DOHH2 (cell line): Measurements from ENCODE around the gene CDH4.

Source experiments
- EZH2phosphoT487 ChIP-seq: fragments of 200-600 bp; sonication (generic); IDR thresholded peaks from 2 replicates; pipeline ENCODE4 v1.6.1; 2017; ENCODE audit warnings: borderline replicate concordance, mild to moderate bottlenecking, antibody characterized with exemption, low read length, moderate library complexity, mixed read lengths
- TF ChIP-seq, protein P1 (sequence below): fragments of 200-600 bp; sonication (generic); IDR thresholded peaks from one replicate; pipeline ENCODE4 v1.5.1; 2014; ENCODE audit warnings: antibody characterized with exemption, mild to moderate bottlenecking, low read depth, low read length; ENCODE audit not compliant: poor library complexity, severe bottlenecking

DNA sequence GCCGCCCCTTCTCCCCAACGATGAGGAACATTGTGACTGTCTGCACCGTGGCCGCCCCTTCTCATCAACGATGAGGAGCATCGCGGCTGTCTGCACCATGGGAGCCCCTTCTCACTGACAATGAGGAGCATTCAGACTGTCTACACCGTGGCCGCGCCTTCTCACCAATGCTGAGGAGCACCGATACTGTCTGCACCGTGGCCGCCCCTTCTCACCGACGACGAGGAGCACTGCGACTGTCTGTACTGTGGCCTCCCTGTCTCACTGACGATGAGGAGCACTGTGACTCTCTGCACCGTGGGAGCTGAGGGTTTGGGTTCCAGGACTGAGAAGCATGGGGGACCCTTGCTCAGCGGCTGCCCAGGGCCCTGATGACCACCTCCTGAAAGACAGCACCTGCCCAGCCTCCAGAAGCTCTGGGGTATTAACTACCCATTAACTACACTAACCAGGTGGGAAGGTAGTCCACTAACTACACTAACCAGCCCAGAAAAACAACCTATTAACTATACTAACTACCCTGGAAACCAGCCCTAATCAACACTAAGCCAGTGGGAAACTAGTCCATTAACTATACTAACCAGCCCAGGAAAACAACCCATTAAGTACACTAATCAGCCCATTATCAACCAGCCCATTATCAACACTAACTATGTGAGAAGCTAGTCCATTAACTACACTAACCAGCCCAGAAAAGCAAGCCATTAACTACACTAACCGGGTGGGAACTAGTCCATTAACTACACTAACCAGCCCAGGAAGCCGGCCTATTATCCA, 696.7 kb downstream of the CDH4 start:
- TF ChIP-seq, protein P1, sequence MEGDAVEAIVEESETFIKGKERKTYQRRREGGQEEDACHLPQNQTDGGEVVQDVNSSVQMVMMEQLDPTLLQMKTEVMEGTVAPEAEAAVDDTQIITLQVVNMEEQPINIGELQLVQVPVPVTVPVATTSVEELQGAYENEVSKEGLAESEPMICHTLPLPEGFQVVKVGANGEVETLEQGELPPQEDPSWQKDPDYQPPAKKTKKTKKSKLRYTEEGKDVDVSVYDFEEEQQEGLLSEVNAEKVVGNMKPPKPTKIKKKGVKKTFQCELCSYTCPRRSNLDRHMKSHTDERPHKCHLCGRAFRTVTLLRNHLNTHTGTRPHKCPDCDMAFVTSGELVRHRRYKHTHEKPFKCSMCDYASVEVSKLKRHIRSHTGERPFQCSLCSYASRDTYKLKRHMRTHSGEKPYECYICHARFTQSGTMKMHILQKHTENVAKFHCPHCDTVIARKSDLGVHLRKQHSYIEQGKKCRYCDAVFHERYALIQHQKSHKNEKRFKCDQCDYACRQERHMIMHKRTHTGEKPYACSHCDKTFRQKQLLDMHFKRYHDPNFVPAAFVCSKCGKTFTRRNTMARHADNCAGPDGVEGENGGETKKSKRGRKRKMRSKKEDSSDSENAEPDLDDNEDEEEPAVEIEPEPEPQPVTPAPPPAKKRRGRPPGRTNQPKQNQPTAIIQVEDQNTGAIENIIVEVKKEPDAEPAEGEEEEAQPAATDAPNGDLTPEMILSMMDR, result no peak
- no peak for TF ChIP-seq EZH2phosphoT487
